SK-MEL-5 (cell line): ENCODE results near the gene ZNF594. TPM values are rescaled to one million over a fixed set of nuclear protein-coding genes. Genes with fewer than 3 reads are reported as not detected.
"Not testable (repeated sequence)": the region's sequence is repeated elsewhere in the genome, so short reads cannot be mapped to it uniquely, and the experiment has no call there.

Experiments
- DNase-seq: peaks from one replicate; pipeline ENCODE4 v3.0.0-alpha.2; 2016; ENCODE audit warnings: low read depth, low spot score
- in situ Hi-C: cut with HindIII; loops from 2 replicates; pipeline ENCODE4 v1.10.0; 2016; ENCODE audit warnings: low sequenced_read_pairs, high pct_unique_total_duplicates, low pct_unique_long_range_greater_than_20kb
- total RNA-seq: library from RNA; depleted of rRNA; stranded (reverse); fragments of >200 nt; shearing (Covaris generic); gene quantifications from 2 replicates; pipeline ENCODE4 v1.2.3, GENCODE V29; 2014

Gene ZNF594
- total RNA-seq, 1 experiment from 2014 or later: 7.5 TPM

DNA sequence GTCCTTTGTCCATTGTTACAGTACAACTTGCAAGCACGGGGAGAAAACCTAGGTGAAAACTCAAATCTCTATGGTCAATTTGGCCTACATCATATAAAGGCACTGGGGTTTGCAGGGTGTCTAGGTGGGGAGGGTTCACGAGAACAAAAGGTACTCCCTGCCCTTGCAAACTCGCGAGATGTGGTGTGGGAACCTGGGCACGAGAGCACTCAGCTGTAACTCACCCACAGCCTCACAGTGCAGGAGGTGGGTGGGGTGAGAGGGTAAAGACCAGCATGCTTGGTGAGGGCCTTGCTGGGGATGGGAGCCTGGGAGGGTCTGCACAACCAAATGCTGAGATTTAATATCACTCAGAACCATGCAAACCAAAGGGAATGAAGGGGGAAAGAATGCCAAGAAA, 18.4 kb upstream of the ZNF594 start:
- in situ Hi-C loops: no loop called here
- DNase-seq: no peak

DNA sequence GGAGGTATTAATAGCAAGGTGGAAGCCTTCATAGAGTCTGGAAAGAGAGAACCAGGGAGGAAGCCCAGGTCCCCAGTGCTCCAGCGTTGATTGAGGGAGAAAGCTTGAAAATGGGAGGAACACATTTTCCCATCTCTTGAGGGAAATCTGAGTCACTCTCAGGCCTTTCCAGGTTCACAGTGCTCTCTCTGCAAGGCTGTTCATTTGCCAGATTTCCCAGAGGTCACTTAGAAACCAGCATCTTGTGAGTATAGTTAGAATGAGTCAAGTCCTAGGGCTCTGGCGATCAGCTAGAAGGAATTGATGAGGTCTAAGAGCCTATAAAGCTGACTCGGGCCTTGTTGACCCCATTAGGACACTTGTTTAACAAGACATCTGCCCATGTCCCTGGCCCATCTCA, 17.7 kb upstream of the ZNF594 start:
- in situ Hi-C loops: no loop called here
- DNase-seq: no peak

DNA sequence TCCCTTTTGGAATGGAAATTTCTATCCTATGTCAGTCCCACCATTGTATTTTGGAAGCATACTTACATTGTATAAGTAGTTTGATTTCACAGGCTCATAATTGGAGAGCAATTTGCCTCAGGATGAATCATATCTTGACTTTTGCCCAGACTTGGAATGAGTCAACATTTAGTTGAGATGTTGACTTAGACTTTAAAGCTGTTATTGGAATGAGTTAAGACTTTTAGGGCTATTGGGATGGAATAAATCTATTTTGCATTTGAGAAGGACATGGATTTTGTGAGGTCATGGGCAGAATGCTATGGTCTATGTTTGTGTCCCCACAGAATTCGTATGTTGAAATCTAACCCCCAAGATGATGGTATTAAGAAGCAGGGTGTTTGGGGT, 12.2 kb upstream of the ZNF594 start:
- in situ Hi-C loops: no loop called here
- no peak for DNase-seq

DNA sequence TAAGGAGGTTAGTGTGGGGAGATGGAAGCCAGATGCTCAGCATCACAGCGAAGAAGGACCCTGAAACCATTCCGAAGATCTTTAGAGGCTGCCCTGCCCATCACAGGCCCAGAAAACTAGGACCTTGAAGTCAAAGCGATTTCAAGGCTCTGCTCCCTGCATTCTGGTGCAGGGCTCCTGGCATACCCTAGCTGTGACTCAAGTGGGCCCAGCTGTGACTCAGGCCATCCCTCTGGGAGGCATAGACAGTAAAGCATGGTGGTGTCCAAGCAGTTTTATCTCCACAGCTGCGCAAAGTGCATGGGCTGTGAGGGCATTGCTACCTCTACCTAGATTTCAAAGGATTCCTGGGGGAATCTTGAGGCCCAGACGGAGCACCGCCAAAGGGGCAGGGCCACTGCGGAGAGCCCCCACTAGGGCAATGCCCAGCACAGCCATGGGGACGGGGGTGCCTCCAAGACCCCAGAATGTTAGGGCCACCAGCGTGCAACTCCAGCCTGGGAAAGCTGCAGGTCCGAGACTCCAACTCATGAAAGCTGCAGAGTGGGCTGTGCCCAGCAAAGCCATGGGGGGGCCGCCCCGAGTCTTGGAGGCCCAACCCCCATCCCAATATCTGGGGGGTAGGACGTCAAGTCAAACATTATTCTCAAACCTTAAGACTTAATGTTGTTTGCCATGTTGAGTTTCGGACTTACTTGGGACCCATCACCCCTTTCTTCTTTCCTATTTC, 11.7 kb upstream of the ZNF594 start:
- in situ Hi-C loops: no loop called here
- no peak for DNase-seq

DNA sequence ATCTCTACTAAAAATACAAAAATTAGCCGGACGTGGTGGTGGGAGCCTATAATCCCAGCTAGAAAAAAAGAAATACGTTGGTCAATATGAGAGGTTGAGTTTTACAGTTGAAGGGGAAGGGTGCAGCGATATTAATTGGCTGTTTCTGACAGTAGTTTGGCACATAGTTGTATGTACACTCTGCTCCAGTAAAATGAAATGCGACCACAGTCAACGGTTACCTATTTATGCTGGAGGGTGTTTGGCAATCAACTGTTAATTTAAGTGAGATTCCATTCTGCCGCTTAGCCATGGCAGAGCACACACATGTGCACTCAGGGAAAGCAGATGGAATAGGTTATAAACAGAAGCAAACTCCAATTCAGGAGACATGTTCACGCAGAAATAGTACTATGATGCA, 9.3 kb upstream of the ZNF594 start:
- DNase-seq: no peak
- in situ Hi-C loops: no loop called here

DNA sequence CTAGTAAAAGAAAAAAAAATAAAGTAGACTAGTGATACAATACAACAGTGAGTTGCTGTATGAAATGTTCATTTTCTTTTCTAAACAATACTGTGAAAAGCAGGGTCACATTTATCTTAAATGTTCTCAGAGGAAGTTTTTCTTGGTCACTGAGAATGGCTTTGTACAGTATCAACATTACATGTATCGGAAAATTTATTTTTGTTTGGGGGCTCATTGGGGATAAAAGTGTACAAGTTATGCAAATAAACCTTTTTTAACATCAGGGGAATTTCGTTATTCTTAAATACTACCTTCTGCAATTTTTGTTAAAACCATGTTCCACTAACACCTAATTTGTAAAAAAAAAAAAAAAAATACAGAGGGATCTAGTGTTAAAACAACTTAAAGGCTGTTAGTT, 8.7 kb upstream of the ZNF594 start:
- DNase-seq: no peak
- in situ Hi-C loops: no loop called here

DNA sequence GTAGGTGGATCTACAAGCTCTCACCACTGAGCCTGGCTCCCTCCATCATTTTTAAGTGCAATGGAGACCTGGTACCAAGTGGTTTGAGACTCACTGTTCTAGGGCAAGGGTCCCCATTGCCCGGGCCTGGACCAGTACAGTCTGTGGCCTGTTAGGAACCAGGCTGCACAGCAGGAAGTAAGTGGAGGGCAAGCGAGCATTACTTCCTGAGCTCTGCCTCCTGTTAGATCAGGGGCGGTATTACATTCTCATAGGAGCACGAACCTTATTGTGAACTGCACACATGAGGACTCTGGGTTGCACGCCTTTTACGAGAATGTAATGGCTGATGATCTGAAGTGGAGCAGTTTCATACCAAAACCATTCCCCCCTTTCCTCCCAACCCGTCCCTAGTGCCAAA, 6.8 kb upstream of the ZNF594 start:
- in situ Hi-C loops: no loop called here
- DNase-seq: no peak

DNA sequence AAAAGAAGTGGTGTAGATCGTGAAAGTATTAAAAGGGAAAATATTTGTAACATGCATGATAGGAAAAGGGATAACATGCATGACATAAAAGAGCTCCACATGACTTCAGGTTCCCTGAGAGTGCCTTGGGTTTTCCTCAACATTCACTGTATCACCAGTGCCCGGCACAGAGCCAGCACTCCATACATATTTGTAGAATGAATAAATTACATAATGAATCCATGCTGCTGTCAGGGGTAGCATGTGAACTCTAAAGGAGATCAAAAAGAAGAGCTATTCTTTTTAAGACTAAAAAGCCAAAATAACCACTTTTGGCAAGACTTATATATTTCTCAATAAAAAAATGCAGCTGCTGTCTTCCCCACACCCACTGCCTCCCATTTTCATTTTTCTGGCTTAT, 2.7 kb upstream of the ZNF594 start:
- DNase-seq: no peak
- in situ Hi-C loops: no loop called here

DNA sequence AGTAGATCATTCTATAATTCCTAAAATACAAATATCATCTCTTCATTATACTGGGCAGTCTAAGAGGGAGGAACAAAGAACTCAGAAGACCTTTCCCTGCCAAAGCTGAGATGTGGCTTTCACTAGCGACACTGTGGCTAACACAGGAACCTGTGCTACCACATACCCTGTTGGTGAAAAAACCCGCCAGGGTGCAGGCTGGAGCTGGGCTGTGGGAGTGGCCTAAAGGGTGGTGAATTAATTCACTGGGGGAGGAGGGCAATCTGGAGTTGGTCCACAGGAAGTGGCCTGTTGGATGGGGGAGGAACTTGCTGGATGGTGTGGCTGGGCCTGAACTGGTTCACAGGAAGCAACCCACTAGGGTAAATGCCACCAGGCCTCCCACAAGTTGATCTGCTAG, 7.4 kb downstream of the ZNF594 start:
- in situ Hi-C loops: no loop called here
- no peak for DNase-seq

DNA sequence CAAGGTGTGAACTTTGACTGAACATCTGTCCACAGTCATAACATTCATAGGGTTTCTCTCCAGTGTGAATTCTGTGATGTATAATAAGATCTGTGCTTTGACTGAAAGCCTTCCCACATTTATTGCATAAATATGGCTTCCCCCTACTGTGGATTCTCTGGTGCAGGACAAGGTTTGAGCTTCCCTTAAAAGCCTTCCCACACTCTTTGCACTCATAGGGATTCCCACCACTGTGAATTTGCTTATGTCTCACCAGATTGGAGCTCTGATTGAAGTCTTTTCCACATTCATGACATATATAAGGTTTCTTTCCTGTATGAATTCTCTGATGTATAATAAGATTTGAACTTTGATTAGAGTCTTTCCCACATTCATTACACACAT, 8.3 kb downstream of the ZNF594 start:
- no peak for DNase-seq
- in situ Hi-C loops: no loop called here

DNA sequence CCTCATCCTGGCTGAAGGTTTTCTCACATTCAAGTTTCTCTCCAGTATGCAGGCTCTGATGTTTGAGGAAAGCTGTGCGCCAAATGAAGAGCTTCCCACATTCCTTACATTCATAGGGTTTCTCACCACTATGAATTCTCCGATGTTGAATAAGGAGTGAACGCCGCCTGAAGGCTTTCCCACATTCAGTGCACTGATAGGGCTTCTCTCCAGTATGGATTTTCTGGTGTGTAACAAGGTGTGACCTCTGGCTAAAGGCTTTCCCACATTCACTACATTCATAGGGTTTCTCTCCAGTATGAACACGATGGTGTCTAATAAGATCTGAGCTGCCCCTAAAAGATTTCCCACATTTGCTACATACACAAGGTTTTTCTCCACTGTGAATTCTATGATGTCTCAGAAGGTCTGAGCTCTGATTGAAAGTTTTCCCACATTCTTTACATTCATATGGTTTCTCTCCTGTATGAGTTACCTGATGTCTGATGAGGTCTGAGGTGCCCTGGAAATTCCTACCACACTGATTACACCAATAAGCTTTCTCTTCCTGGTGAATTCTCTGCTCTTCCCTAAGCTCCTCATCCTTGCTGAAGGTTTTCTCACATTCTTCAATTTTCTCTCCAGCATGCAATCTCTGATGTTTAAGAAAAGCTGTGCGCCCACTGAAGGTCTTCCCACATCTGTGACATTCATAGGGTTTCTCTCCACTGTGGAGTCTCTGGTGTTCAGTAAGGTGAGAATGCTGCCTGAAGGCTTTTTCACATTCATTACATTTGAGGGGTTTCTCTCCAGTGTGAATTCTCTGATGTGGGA, 8.9 kb downstream of the ZNF594 start:
- no peak for DNase-seq
- in situ Hi-C loops: no loop called here

DNA sequence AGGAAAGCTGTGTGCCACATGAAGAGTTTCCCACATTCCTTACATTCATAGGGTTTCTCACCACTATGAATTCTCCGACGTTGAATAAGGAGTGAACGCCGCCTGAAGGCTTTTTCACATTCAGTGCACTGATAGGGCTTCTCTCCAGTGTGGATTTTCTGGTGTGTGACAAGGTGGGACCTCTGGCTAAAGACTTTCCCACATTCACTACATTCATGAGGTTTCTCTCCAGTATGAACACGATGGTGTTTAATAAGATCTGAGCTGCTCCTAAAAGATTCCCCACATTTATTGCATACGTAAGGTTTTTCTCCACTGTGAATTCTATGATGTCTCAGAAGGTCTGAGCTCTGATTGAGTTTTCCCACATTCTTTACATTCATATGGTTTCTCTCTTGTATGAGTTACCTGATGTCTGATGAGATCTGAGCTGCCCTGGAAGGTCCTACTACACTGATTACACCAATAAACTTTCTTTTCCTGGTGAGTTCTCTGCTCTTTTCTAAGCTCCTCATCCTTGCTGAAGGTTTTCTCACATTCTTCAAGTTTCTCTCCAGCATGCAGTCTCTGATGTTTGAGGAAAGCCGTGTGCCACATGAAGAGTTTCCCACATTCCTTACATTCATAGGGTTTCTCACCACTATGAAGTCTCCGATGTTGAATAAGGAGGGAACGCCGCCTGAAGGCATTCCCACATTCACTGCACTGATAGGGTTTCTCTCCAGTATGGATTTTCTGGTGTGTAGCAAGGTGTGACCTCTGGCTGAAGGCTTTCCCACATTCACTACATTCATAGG, 10.0 kb downstream of the ZNF594 start:
- no peak for DNase-seq
- in situ Hi-C loops: no loop called here

DNA sequence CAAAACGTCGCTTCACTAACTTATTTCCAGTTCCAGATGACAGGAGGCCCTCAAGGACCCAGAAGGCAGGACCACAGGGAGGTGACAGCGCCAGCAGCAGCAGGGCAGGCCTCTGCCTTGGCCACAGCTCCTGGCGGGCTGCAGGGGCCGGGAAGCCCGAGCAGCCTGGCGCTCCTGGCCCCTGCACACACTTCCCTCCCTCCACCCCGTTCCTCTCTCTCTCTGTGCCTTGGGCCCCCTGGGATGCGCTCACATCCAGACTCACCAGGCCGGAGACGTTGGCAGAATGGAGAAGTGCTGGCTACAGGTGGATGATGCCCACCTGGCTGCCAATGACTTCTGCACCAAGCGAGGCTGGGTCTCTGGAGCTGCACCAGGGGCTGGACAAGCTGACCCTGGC, 12.7 kb downstream of the ZNF594 start:
- no peak for DNase-seq

DNA sequence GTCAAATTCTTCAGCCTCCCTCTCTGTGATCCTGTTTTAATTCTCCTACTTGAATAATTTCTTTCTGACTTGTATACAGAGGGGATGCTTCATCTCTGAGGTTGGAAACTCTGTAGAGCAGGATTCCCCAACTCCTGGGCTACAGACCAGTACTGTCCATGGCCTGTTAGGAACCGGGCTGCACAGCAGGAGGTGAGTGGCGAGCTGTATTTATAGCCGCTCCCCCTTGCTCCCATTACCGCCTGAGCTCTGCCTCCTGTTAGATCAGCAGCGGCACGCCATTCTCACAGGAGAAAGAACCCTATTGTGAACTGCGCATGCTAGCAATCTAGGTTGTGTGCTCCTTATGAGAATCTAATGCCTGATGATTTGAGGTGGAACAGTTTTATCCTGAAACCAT, 16.6 kb downstream of the ZNF594 start:
- in situ Hi-C loops, DNase-seq: not testable (repeated sequence)

More for the DNA sequence above, 12.7 kb downstream of the ZNF594 start:
- in situ Hi-C loops: no loop called here

DNA sequence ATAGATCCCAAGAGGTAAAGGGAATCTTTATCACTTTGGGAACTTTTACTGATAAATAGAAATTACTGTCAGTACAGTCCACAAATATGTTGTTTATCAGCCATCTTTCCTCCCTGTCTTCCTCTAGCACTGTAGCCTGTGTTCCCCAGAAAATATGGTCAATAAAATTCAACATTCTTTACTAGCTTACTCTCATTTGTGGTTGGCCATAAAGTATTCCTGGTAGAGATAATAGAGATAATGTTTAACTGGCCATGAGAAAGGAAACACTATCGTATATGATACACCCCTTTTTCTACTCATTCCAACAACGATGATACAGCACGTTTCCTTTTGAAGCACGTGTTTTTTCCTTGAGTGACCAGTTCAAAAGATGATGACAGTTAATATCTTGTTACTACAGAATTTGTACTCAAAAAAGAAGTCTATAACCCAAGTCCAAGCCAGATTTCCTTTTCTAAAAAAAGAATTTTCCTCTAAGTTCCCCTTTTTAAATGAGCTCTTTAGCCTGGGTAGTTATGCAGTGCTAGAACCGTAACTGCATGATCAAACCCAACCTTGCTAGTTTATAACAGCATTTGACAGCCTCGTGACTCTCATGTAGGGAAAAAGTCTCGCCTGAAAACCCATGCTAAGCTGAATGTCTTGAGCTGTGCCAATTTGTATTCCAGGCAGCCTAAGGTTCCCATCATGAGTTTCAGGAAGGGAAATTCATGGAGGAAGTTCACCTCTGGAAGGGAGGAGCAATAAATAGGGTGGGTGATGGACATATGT, 25.7 kb downstream of the ZNF594 start:
- DNase-seq, in situ Hi-C loops: not testable (repeated sequence)

DNA sequence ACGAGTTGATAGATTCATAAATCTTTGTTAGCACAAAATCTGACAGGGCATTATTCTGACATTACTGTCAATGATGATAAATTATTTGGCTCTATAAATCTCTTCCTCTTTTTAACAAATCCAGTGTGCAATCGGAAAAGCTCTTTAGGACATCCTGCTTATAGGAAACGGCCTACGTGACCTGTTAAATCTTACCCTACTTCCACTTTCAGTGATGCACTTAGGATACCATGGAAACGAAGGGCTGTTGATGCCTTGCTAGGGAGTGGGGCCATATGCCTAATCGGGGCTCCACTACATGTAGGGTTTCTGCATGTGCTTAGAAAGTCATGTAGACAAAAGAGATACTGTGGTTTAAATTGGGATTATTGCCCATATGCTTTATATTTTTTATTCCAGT, 27.2 kb downstream of the ZNF594 start:
- no peak for DNase-seq
- in situ Hi-C loops: no loop called here

DNA sequence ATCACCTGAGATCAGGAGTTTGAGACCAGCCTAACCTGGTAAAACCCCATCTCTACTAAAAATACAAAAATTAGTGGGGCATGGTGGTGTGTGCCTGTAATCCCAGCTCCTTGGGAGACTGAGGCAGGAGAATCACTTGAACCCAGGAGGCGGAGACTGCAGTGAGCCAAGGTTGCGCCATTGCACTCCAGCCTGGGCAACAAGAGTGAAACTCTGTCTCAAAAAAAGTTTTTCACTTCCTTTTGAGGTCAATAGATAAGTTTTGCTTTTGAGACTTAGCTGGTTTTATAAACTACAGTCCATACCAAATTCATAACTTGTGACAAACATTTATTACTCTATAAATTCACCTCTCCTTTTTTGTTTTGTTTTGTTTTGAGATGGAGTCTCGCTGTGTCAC, 29.9 kb downstream of the ZNF594 start:
- in situ Hi-C loops, DNase-seq: not testable (repeated sequence)

DNA sequence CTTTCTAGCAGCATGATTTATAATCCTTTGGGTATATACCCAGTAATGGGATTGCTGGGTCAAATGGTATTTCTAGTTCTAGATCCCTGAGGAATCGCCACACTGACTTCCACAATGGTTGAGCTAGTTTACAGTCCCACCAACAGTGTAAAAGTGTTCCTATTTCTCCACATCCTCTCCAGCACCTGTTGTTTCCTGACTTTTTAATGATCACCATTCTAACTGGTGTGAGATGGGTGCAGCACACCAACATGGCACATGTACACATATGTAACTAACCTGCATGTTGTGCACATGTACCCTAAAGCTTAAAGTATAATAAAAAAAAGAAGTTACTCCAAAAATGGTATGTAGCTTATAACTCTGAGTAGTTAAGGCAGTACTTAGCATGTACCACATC, 31.0 kb downstream of the ZNF594 start:
- DNase-seq, in situ Hi-C loops: not testable (repeated sequence)
